ENCODE results near the gene TRIM45. TPM values are rescaled to one million over a fixed set of nuclear protein-coding genes. Genes with fewer than 3 reads are reported as not detected.
A peak's percentile ranks its signal among the peaks of the same experiment; 100 is the strongest.

The TRIM45 gene, protein sequence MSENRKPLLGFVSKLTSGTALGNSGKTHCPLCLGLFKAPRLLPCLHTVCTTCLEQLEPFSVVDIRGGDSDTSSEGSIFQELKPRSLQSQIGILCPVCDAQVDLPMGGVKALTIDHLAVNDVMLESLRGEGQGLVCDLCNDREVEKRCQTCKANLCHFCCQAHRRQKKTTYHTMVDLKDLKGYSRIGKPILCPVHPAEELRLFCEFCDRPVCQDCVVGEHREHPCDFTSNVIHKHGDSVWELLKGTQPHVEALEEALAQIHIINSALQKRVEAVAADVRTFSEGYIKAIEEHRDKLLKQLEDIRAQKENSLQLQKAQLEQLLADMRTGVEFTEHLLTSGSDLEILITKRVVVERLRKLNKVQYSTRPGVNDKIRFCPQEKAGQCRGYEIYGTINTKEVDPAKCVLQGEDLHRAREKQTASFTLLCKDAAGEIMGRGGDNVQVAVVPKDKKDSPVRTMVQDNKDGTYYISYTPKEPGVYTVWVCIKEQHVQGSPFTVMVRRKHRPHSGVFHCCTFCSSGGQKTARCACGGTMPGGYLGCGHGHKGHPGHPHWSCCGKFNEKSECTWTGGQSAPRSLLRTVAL
- 1 to 10 TPM; 1.1 to 8.2 (median 6.6) TPM for total RNA-seq

GRCh38 chr1:117121589-117122329 is at the start of gene TRIM45:
Gene TRIM45, minus strand, starts transcription at chr1:117121749. Its CDS starts 548 bp downstream, at chr1:117121201.
- Histone ChIP-seq H3K27ac (peak within 1 kb of the TSS; percentile 94 to 96), H3K4me3 (peak within 1 kb of the TSS; percentile 70 to 87 (median 76)), H3K27me3 (no peaks in the 10 kb centered on the region), H3K36me3 (no peaks in the 10 kb centered on the region), H3K4me1 (peaks cover 3 to 7% of the 10 kb centered on the region in 2 donors), H3K9me3 (no peaks in the 10 kb centered on the region)
- intact Hi-C loops (cut with DNase I; ENCODE audit: low total_unique reads), result loop anchor here (5.0 kb wide), 1 partner anchor 496 kb away; no protein-coding TSS in a partner anchor
- DNase-seq (ENCODE audit: low spot score in 2 of 2), result peak; percentile 93 to 95
- TF ChIP-seq, protein P1, sequence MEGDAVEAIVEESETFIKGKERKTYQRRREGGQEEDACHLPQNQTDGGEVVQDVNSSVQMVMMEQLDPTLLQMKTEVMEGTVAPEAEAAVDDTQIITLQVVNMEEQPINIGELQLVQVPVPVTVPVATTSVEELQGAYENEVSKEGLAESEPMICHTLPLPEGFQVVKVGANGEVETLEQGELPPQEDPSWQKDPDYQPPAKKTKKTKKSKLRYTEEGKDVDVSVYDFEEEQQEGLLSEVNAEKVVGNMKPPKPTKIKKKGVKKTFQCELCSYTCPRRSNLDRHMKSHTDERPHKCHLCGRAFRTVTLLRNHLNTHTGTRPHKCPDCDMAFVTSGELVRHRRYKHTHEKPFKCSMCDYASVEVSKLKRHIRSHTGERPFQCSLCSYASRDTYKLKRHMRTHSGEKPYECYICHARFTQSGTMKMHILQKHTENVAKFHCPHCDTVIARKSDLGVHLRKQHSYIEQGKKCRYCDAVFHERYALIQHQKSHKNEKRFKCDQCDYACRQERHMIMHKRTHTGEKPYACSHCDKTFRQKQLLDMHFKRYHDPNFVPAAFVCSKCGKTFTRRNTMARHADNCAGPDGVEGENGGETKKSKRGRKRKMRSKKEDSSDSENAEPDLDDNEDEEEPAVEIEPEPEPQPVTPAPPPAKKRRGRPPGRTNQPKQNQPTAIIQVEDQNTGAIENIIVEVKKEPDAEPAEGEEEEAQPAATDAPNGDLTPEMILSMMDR (IDR thresholded peaks at IDR 0.05), result peak; percentile 55 to 81 (median 61)
- TF ChIP-seq POLR2A (IDR thresholded peaks at IDR 0.05) (peak; percentile 7), POLR2AphosphoS5 (IDR thresholded peaks at IDR 0.05) (peak; percentile 42 to 55 (median 52))

GRCh38 chr1:117169871-117170596 is 48.5 kb upstream of the TRIM45 start:
- intact Hi-C loops (cut with DNase I; ENCODE audit: low total_unique reads), result no loop called here
- H3K4me3 ChIP-seq, result no peak overlapping the region
- H3K27me3 ChIP-seq, result no peaks in the 10 kb centered on the region
- H3K36me3 ChIP-seq, result no peaks in the 10 kb centered on the region
- H3K4me1 ChIP-seq, result no peaks in the 10 kb centered on the region
- no peak for DNase-seq (ENCODE audit: low spot score in 2 of 2)
- no peak overlapping the region for H3K27ac ChIP-seq
- no peaks in the 10 kb centered on the region for H3K9me3 ChIP-seq
- TF ChIP-seq, protein P1 (IDR thresholded peaks at IDR 0.05), result no peak
- no peak for TF ChIP-seq POLR2A (IDR thresholded peaks at IDR 0.05)
- TF ChIP-seq POLR2AphosphoS5 (IDR thresholded peaks at IDR 0.05), result no peak

DNA sequence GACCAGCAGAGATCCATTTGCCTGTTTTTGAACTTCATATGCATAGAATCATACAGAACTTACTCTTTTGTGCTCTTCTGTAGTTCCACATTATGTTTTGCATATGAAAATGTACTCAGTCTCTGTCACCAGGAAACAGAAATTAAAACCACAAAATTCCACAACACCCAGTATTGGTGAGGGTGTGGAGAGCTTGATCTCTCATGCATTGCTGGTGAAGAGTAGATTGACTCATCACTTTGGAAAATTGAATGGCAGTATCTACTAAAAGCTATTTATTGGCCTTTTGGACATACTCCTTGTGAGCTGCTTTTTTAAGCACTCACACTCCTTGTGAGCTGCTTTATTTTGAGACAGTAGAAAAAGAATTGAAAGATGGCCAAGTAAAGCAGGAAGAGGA is 45.9 kb upstream of the TRIM45 start:
- no peaks in the 10 kb centered on the region for H3K9me3 ChIP-seq
- H3K27ac ChIP-seq, result peak overlapping the region in 1 of 2 donors; percentile 25
- no peaks in the 10 kb centered on the region for H3K4me1 ChIP-seq
- no peaks in the 10 kb centered on the region for H3K27me3 ChIP-seq
- no peak for DNase-seq (ENCODE audit: low spot score in 2 of 2)
- intact Hi-C loops (cut with DNase I; ENCODE audit: low total_unique reads), result no loop called here
- no peaks in the 10 kb centered on the region for H3K36me3 ChIP-seq
- TF ChIP-seq POLR2AphosphoS5 (IDR thresholded peaks at IDR 0.05) (no peak), POLR2A (IDR thresholded peaks at IDR 0.05) (no peak)
- TF ChIP-seq, protein P1 (IDR thresholded peaks at IDR 0.05), result no peak
- H3K4me3 ChIP-seq, result no peak overlapping the region

DNA sequence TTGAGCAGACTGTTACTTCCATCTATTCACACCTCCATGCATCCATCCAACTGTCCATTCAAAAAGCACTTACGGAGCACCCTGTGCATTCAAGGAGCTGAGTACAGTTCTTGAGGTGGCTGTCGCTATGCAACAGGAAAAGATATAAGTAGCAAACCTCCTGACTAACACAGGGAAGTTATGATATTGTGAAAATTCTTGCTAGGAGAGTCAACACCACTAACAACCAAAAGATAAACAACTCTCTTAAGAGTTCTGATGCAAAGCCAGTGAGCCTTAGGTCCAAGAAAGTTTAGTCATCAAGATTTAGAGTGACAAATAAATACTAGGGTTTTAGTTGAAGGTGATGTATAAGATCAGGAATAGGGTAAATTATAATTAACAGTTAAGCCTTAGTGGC is 44.5 kb upstream of the TRIM45 start:
- no peaks in the 10 kb centered on the region for H3K4me1 ChIP-seq
- H3K27ac ChIP-seq, result no peak overlapping the region
- no peak for DNase-seq (ENCODE audit: low spot score in 2 of 2)
- TF ChIP-seq POLR2A (IDR thresholded peaks at IDR 0.05) (no peak), POLR2AphosphoS5 (IDR thresholded peaks at IDR 0.05) (no peak)
- TF ChIP-seq, protein P1 (IDR thresholded peaks at IDR 0.05), result no peak
- H3K9me3 ChIP-seq, result no peaks in the 10 kb centered on the region
- intact Hi-C loops (cut with DNase I; ENCODE audit: low total_unique reads), result no loop called here
- no peaks in the 10 kb centered on the region for H3K27me3 ChIP-seq
- H3K36me3 ChIP-seq, result no peaks in the 10 kb centered on the region
- no peak overlapping the region for H3K4me3 ChIP-seq

All from breast epithelium (tissue), 4 donors.